NCI-H226 (cell line): Measurements from ENCODE around the gene MAP3K20.
"Not testable (repeated sequence)": the region's sequence is repeated elsewhere in the genome, so short reads cannot be mapped to it uniquely, and the experiment has no call there.

Experiments used
- DNase-seq: peaks from one replicate; pipeline ENCODE4 v3.0.0-alpha.2; 2015

The MAP3K20 gene

GRCh38 chr2:173075781-173076580, at the start of gene MAP3K20:
Gene MAP3K20, plus strand, starts transcription at chr2:173075846. Its CDS starts 15,186 bp downstream, at chr2:173091032.
- DNase-seq = peak; percentile 62

GRCh38 chr2:173026479-173026878, 49.2 kb upstream of the MAP3K20 start:
- DNase-seq = no peak

GRCh38 chr2:173027181-173028128, 48.2 kb upstream of the MAP3K20 start:
- DNase-seq = peak; percentile 47

GRCh38 chr2:173028141-173028540, 47.5 kb upstream of the MAP3K20 start:
- no peak for DNase-seq

GRCh38 chr2:173028671-173029070, 47.0 kb upstream of the MAP3K20 start:
- DNase-seq = no peak

- DNase-seq = no peak
Observed at GRCh38 chr2:173030561-173031490, 44.8 kb upstream of the MAP3K20 start.

GRCh38 chr2:173032032-173032431, 43.6 kb upstream of the MAP3K20 start:
- DNase-seq = no peak

- DNase-seq = no peak
Observed at GRCh38 chr2:173033084-173033483, 42.6 kb upstream of the MAP3K20 start.

GRCh38 chr2:173034143-173034542, 41.5 kb upstream of the MAP3K20 start:
- DNase-seq = no peak

- DNase-seq = peak; percentile 21
Observed at GRCh38 chr2:173037245-173038120, 38.2 kb upstream of the MAP3K20 start.

- DNase-seq = not testable (repeated sequence)
Observed at GRCh38 chr2:173038257-173038656, 37.4 kb upstream of the MAP3K20 start.

- DNase-seq = no peak
Observed at GRCh38 chr2:173040729-173041128, 34.9 kb upstream of the MAP3K20 start.

- no peak for DNase-seq
Observed at GRCh38 chr2:173043476-173043875, 32.2 kb upstream of the MAP3K20 start.

- no peak for DNase-seq
Observed at GRCh38 chr2:173043897-173044519, 31.6 kb upstream of the MAP3K20 start.

- no peak for DNase-seq
Observed at GRCh38 chr2:173044686-173045085, 31.0 kb upstream of the MAP3K20 start.

GRCh38 chr2:173045181-173045580, 30.5 kb upstream of the MAP3K20 start:
- no peak for DNase-seq

- no peak for DNase-seq
Observed at GRCh38 chr2:173048522-173048896, 27.1 kb upstream of the MAP3K20 start.

GRCh38 chr2:173048897-173049661, 26.6 kb upstream of the MAP3K20 start:
- DNase-seq = peak; percentile 97

- DNase-seq = no peak
Observed at GRCh38 chr2:173049831-173050230, 25.8 kb upstream of the MAP3K20 start.

- DNase-seq = no peak
Observed at GRCh38 chr2:173050684-173051083, 25.0 kb upstream of the MAP3K20 start.
